Ovary (tissue), 9 donors: ENCODE results near the gene CTBP2. TPM values are rescaled to one million over a fixed set of nuclear protein-coding genes. Genes with fewer than 3 reads are reported as not detected.
A peak's percentile ranks its signal among the peaks of the same experiment; 100 is the strongest.

Experiments used
- DNase-seq, 5 donors: peaks; one replicate each; pipeline ENCODE4 v3.0.0-alpha.2; 2019 to 2020
- H3K27ac ChIP-seq, 2 donors: fragments of 200-600 bp; one replicate each; pipeline versions ENCODE4 v1.5.1 to v1.8.0; 2019 to 2022
- H3K27me3 ChIP-seq: fragments of 200-600 bp; one replicate; pipeline ENCODE4 v1.8.0; 2022
- H3K36me3 ChIP-seq: fragments of 200-600 bp; sonication (generic); one replicate; pipeline ENCODE4 v1.5.1; 2019
- H3K4me1 ChIP-seq: one replicate; pipeline ENCODE4 v1.8.1; 2013; ENCODE audit warnings: mild to moderate bottlenecking, moderate library complexity; ENCODE audit not compliant: insufficient read depth
- H3K4me3 ChIP-seq: fragments of 200-600 bp; sonication (generic); one replicate; pipeline ENCODE4 v1.5.1; 2017
- H3K9me3 ChIP-seq, 2 donors: fragments of 200-600 bp in 1 of 2; sonication (generic) in 1 of 2; one replicate each; pipeline versions ENCODE4 v1.5.1 to v1.8.1; 2013 to 2019; ENCODE audit warnings: mild to moderate bottlenecking in 1 of 2, moderate library complexity in 1 of 2
- EP300 ChIP-seq: sonication (generic); formaldehyde crosslinking; IDR thresholded peaks from one replicate; pipeline ENCODE4 v1.6.1; 2017; ENCODE audit warnings: antibody characterized with exemption
- POLR2A ChIP-seq: fragments of 450-650 bp; IDR thresholded peaks from one replicate; pipeline ENCODE4 v1.6.1; 2017; ENCODE audit warnings: antibody characterized with exemption, mild to moderate bottlenecking, moderate library complexity
- WGBS, 3 donors: extraction: QIAGEN DNeasy Blood & Tissue Kit in 1 of 3; methylation state at CpG; one replicate each; pipeline versions ENCODE4 v1.1.5 to v1.1.7; 2013 to 2017; 5-methylcytosine and 5-hydroxymethylcytosine counted together
- intact Hi-C, 4 donors: fragments of 100-400 bp; cut with DNase I; formaldehyde crosslinking; loops; one replicate each; pipeline versions ENCODE4 v1.11.0 to v1.15.1; 2022 to 2023
- polyA plus RNA-seq, 2 donors: library from polyadenylated mRNA; stranded (reverse); fragments of 200-250 nt in 1 of 2; fragments of 350-450 nt in 1 of 2; fragmentation: Illumina TruSeq in 1 of 2; extraction: RNeasy Lipid Tissue Mini Kit (QIAGEN cat#74804) in 1 of 2; gene quantifications; one replicate each; pipeline ENCODE4 v1.2.3, GENCODE V29; 2013 to 2014
- total RNA-seq, 7 donors: library from RNA; depleted of rRNA in 2 of 7; stranded (reverse); fragments of >200 nt in 2 of 7; fragmentation: NEBNext Ultra II Directional in 3 of 7; extraction: Animal tissue kit (Norgen Biotek cat#: 25700) in 3 of 7; gene quantifications; one replicate each; pipeline versions ENCODE4 v1.1.0 to v1.2.4, GENCODE V29; 2016 to 2023
- TF ChIP-seq, protein P1 (sequence below), 3 donors: fragments of 450-650 bp in 2 of 3; fragments of 200-600 bp in 1 of 3; IDR thresholded peaks; one replicate each; pipeline versions ENCODE4 v1.5.1 to v1.8.0; 2016 to 2022; ENCODE audit warnings: antibody characterized with exemption in 3 of 3, mild to moderate bottlenecking in 1 of 3
- donor health status: DM: no; HTN: no; CAD: no; lungs with moderate emphysema.
- donor health status: DM: no; HTN: no; CAD: no.
- donor health status: Bipolar disorder and iron deficiency.
- donor health status: DM: yes; HTN: yes; CAD: no.
- donor health status: DM: no; HTN: no; CAD: no.
- donor health status: DM: yes; HTN: yes; CAD: no.

CTBP2 gene
- total and polyA plus RNA-seq, 9 donors: 25.3 to 107 (median 69.5) TPM

- Histone ChIP-seq H3K4me1 (peaks cover 59% of the 10 kb centered on the region), H3K36me3 (no peaks in the 10 kb centered on the region), H3K9me3 (no peaks in the 10 kb centered on the region), H3K4me3 (no peak overlapping the region), H3K27me3 (no peaks in the 10 kb centered on the region), H3K27ac (peak overlapping the region in 1 of 2 donors; percentile 23)
- 84 to 88% (median 86%) methylated on average over 7 of the region's 7 CpGs for WGBS, 3 donors
- no peak for DNase-seq
- intact Hi-C loops: loop anchor here (5.0 to 10.0 kb wide), 4 partner anchors 85 to 145 kb away; no protein-coding TSS in a partner anchor
- no peak for TF ChIP-seq POLR2A
- TF ChIP-seq, protein P1, sequence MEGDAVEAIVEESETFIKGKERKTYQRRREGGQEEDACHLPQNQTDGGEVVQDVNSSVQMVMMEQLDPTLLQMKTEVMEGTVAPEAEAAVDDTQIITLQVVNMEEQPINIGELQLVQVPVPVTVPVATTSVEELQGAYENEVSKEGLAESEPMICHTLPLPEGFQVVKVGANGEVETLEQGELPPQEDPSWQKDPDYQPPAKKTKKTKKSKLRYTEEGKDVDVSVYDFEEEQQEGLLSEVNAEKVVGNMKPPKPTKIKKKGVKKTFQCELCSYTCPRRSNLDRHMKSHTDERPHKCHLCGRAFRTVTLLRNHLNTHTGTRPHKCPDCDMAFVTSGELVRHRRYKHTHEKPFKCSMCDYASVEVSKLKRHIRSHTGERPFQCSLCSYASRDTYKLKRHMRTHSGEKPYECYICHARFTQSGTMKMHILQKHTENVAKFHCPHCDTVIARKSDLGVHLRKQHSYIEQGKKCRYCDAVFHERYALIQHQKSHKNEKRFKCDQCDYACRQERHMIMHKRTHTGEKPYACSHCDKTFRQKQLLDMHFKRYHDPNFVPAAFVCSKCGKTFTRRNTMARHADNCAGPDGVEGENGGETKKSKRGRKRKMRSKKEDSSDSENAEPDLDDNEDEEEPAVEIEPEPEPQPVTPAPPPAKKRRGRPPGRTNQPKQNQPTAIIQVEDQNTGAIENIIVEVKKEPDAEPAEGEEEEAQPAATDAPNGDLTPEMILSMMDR (IDR thresholded peaks at IDR 0.05): no peak
- no peak for TF ChIP-seq EP300
Observed at GRCh38 chr10:125149680-125150047, 10.7 kb downstream of the CTBP2 start.

DNA sequence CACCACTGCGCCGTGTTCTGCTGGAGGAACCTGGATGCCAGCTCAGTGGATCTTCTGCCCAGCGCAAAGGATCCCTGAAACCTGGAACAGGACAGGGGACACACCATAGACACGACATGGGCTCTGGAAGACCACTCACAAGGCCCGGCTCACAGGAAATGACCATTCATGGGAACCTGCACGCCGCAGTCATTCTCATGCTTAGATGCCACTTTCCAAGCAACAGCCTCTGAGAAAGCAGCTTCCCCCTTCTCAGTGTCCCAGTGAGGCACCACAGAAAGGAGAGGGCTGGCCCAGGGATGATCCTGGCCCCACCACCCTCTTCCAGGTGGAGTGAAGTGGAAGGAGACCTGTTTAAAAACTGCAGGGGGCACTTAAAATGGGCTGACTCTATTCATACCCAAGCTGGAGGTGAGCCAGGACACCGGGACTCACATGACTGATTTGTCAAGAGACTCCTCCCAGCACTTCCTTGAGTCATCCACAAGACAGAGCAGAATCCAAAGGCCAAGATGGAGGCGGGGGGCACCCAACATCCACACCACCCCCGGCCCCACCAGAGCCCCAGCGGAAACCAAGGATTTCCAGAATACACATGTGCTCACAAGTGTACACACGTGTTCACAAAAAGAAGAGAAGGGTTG lies 11.2 kb downstream of the CTBP2 start:
- intact Hi-C loops: loop anchor here in 2 of 4 donors (10.0 kb wide), 2 partner anchors 84 to 144 kb away; no protein-coding TSS in a partner anchor
- 77 to 84% (median 77%) methylated on average over 12 of the region's 12 CpGs for WGBS, 3 donors
- H3K27ac ChIP-seq: peak overlapping the region; percentile 7 to 23

GRCh38 chr10:125148528-125148927 lies 11.8 kb downstream of the CTBP2 start:
- intact Hi-C loops: loop anchor here in 2 of 4 donors (10.0 kb wide), 2 partner anchors 84 to 144 kb away; no protein-coding TSS in a partner anchor
- no peak for DNase-seq
- Histone ChIP-seq H3K4me1 (peaks cover 60% of the 10 kb centered on the region), H3K27ac (peak overlapping the region; percentile 7 to 41), H3K4me3 (no peak overlapping the region), H3K36me3 (no peaks in the 10 kb centered on the region), H3K27me3 (no peaks in the 10 kb centered on the region), H3K9me3 (no peaks in the 10 kb centered on the region)
- TF ChIP-seq, protein P1 (IDR thresholded peaks at IDR 0.05): no peak
- TF ChIP-seq EP300: no peak
- no peak for TF ChIP-seq POLR2A
- 38 to 49% (median 41%) methylated on average over 4 of the region's 4 CpGs for WGBS, 3 donors

More for the DNA sequence above, 11.2 kb downstream of the CTBP2 start:
- TF ChIP-seq, protein P1 (IDR thresholded peaks at IDR 0.05): no peak
- TF ChIP-seq EP300 (no peak), POLR2A (no peak)
- Histone ChIP-seq H3K4me1 (peaks cover 60% of the 10 kb centered on the region), H3K36me3 (no peaks in the 10 kb centered on the region), H3K27me3 (no peaks in the 10 kb centered on the region), H3K9me3 (no peaks in the 10 kb centered on the region), H3K4me3 (no peak overlapping the region)
- peak; percentile 63 to 83 (median 66) for DNase-seq

DNA sequence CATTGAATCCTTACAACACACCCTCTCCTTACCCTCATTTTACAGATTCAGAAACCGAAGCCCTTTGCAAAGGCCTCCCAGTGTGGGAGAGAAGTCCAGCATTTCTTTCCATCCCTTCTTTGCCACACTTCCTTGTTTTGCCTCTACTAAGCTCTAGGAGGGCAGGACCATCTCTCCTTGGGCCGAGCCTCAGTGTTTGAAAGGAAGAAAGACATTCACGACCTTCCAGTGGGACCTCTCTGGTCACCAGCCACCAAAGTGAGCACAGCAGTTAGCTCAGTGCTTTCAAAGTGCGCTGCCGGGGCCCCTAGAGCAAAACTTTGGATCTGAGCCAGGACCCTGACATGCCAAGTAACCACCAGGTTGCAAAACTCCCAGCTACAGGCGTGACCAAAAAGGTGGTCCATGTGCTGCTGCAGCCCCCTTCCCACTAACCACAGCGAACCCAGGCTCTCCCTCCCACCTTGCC lies 12.4 kb downstream of the CTBP2 start:
- 25 to 40% (median 31%) methylated on average over 7 of the region's 7 CpGs for WGBS, 3 donors
- H3K4me3 ChIP-seq: no peak overlapping the region
- DNase-seq: peak in 4 of 5 donors; percentile 49 to 66 (median 62)

More for the DNA sequence above, 12.4 kb downstream of the CTBP2 start:
- Histone ChIP-seq H3K27me3 (no peaks in the 10 kb centered on the region), H3K4me1 (peaks cover 56% of the 10 kb centered on the region), H3K9me3 (no peaks in the 10 kb centered on the region), H3K27ac (peak overlapping the region; percentile 41 to 70), H3K36me3 (no peaks in the 10 kb centered on the region)
- intact Hi-C loops: loop anchor here in 2 of 4 donors (10.0 kb wide), 2 partner anchors 83 to 143 kb away; no protein-coding TSS in a partner anchor
- TF ChIP-seq EP300: no peak
- no peak for TF ChIP-seq POLR2A
